Gastrocnemius medialis (tissue), 4 donors: ENCODE results near the gene ENAH. TPM values are rescaled to one million over a fixed set of nuclear protein-coding genes. Genes with fewer than 3 reads are reported as not detected.

Experiments used
- ATAC-seq, 2 donors: fragments of 150-250 bp; one replicate each; pipeline ENCODE4 v1.9.1; 2016
- DNase-seq, 2 donors: peaks; one replicate each; pipeline ENCODE4 v3.0.0-alpha.2; 2019
- H3K27ac ChIP-seq, 4 donors: fragments of 200-600 bp; sonication (generic); 1 replicate in 1 of 4; 2 replicates in 3 of 4; pipeline ENCODE4 v1.5.1; 2016 to 2018; ENCODE audit warnings: mild to moderate bottlenecking in 2 of 4, moderate library complexity in 1 of 4
- H3K27me3 ChIP-seq, 3 donors: fragments of 200-600 bp; sonication (generic) in 2 of 3; 1 replicate in 1 of 3; 2 replicates in 2 of 3; pipeline versions ENCODE4 v1.5.1 to v1.6.0; 2016 to 2019; ENCODE audit warnings: mild to moderate bottlenecking in 1 of 3, moderate library complexity in 1 of 3
- H3K36me3 ChIP-seq, 2 donors: fragments of 200-600 bp; sonication (generic) in 1 of 2; one replicate each; pipeline ENCODE4 v1.5.1; 2017 to 2018
- H3K4me1 ChIP-seq, 2 donors: fragments of 200-600 bp; sonication (generic) in 1 of 2; one replicate each; pipeline ENCODE4 v1.5.1; 2016 to 2017; ENCODE audit warnings: mild to moderate bottlenecking in 2 of 2
- H3K4me3 ChIP-seq, 4 donors: fragments of 200-600 bp; sonication (generic) in 3 of 4; 1 replicate in 1 of 4; 2 replicates in 3 of 4; pipeline ENCODE4 v1.5.1; 2016 to 2019; ENCODE audit warnings: mild to moderate bottlenecking in 2 of 4
- H3K9me3 ChIP-seq, 3 donors: fragments of 200-600 bp; sonication (generic) in 2 of 3; 1 replicate in 1 of 3; 2 replicates in 2 of 3; pipeline ENCODE4 v1.5.1; 2016 to 2019
- POLR2A ChIP-seq, 2 donors: fragments of 450-650 bp; IDR thresholded peaks; one replicate each; pipeline ENCODE4 v1.6.1; 2017; ENCODE audit warnings: antibody characterized with exemption in 2 of 2, mild to moderate bottlenecking in 2 of 2, moderate library complexity in 2 of 2
- in situ Hi-C, 4 donors: fragments of 200-750 bp; cut with MboI; loops; one replicate each; pipeline versions ENCODE4 v1.15.0 to v1.8.0; 2017; ENCODE audit warnings: low sequenced_read_pairs in 4 of 4
- intact Hi-C: fragments of 100-400 bp; cut with DNase I; formaldehyde crosslinking; loops from one replicate; pipeline ENCODE4 v1.15.1; 2023; ENCODE audit warnings: low total_unique reads
- total RNA-seq, 4 donors: library from RNA; depleted of rRNA; stranded (reverse); fragments of >200 nt; gene quantifications; one replicate each; pipeline versions ENCODE4 v1.1.0 to v1.2.3, GENCODE V29; 2016
- TF ChIP-seq, protein P1 (sequence below), 5 experiments: fragments of 450-650 bp in 3 of 5; fragments of 200-600 bp in 2 of 5; sonication (generic) in 2 of 5; IDR thresholded peaks in 4 of 5; conservative IDR thresholded peaks in 1 of 5; 1 replicate in 4 of 5; 2 replicates in 1 of 5; pipeline ENCODE4 v1.5.1; 2016 to 2019; ENCODE audit warnings: antibody characterized with exemption in 5 of 5, mild to moderate bottlenecking in 3 of 5, moderate library complexity in 3 of 5

Gene ENAH
- total RNA-seq, 4 donors from 2014 or later: 56.1 to 112 (median 62.2) TPM

DNA sequence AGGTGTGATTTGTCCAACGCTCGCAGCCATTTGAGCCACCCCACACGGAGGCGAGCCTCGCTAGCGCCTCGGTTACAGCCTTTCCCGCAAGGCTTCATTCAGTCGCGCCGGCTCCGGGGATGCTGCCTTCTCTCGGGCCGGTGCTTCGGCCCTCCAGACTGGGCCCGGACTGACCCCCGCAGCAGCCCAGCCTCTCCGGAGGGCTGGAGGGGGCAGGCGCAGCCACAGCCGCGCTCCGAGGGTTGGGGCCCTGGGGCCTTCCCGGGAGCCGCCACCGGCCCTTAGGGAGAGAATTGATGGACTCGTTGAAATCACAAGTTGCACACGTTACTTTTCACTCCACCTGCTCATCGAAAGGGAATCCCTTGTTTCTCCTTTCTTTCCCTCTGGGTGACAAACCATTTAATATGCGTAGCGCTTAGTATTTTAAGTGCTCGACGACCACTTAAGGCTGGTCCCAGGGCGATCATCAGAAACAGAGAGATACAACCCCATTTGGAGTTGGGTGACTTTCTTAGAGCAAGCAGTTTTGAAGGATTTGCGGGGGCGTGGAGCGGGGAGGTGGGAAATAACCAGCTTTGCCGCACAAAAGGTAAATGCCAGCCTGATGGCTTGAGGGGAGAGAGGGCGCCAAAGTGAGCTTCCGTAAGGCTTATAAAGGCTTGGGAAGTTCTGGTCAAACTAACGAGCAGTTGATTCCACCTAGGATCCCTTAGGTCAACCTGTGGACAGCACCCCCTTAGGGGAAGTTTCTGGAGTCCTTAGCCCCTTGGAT, 24.6 kb upstream of the ENAH start:
- no peak overlapping the region for H3K4me3 ChIP-seq
- H3K36me3 ChIP-seq: no peaks in the 10 kb centered on the region
- H3K4me1 ChIP-seq: no peaks in the 10 kb centered on the region
- TF ChIP-seq POLR2A (IDR thresholded peaks at IDR 0.05): no peak
- TF ChIP-seq, protein P1, sequence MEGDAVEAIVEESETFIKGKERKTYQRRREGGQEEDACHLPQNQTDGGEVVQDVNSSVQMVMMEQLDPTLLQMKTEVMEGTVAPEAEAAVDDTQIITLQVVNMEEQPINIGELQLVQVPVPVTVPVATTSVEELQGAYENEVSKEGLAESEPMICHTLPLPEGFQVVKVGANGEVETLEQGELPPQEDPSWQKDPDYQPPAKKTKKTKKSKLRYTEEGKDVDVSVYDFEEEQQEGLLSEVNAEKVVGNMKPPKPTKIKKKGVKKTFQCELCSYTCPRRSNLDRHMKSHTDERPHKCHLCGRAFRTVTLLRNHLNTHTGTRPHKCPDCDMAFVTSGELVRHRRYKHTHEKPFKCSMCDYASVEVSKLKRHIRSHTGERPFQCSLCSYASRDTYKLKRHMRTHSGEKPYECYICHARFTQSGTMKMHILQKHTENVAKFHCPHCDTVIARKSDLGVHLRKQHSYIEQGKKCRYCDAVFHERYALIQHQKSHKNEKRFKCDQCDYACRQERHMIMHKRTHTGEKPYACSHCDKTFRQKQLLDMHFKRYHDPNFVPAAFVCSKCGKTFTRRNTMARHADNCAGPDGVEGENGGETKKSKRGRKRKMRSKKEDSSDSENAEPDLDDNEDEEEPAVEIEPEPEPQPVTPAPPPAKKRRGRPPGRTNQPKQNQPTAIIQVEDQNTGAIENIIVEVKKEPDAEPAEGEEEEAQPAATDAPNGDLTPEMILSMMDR (IDR thresholded peaks at IDR 0.05 in 4 of 5, conservative IDR thresholded peaks at IDR 0.05 in 1 of 5): no peak
- in situ Hi-C loops (no loop called here), intact Hi-C loops (no loop called here)
- ATAC-seq: no peak
- H3K27me3 ChIP-seq: no peaks in the 10 kb centered on the region
- DNase-seq: no peak
- no peak overlapping the region for H3K27ac ChIP-seq
- no peaks in the 10 kb centered on the region for H3K9me3 ChIP-seq

DNA sequence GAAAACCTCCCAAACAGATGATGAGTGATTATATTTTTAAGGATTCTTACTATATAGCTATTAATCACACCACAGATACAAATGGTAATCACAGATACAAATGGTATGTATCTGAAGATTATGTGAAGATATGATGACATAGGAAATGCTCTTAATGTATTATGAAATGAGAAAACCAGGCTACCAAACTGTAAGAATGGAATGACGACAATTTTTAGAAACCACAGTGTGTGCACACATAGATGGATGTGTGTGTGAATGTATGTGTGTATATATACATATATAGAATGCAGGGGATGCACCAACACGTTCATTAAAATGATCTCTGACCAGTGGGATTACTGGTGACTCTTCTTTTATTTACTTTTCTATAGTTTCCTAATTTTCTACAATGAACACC, 21.5 kb upstream of the ENAH start:
- Histone ChIP-seq H3K27me3 (no peaks in the 10 kb centered on the region), H3K4me3 (no peak overlapping the region), H3K27ac (no peak overlapping the region), H3K36me3 (no peaks in the 10 kb centered on the region), H3K9me3 (no peaks in the 10 kb centered on the region), H3K4me1 (no peaks in the 10 kb centered on the region)
- intact Hi-C loops: no loop called here
- ATAC-seq: no peak
- in situ Hi-C loops: no loop called here
- no peak for TF ChIP-seq POLR2A (IDR thresholded peaks at IDR 0.05)
- TF ChIP-seq, protein P1 (IDR thresholded peaks at IDR 0.05 in 4 of 5, conservative IDR thresholded peaks at IDR 0.05 in 1 of 5): no peak
- no peak for DNase-seq

DNA sequence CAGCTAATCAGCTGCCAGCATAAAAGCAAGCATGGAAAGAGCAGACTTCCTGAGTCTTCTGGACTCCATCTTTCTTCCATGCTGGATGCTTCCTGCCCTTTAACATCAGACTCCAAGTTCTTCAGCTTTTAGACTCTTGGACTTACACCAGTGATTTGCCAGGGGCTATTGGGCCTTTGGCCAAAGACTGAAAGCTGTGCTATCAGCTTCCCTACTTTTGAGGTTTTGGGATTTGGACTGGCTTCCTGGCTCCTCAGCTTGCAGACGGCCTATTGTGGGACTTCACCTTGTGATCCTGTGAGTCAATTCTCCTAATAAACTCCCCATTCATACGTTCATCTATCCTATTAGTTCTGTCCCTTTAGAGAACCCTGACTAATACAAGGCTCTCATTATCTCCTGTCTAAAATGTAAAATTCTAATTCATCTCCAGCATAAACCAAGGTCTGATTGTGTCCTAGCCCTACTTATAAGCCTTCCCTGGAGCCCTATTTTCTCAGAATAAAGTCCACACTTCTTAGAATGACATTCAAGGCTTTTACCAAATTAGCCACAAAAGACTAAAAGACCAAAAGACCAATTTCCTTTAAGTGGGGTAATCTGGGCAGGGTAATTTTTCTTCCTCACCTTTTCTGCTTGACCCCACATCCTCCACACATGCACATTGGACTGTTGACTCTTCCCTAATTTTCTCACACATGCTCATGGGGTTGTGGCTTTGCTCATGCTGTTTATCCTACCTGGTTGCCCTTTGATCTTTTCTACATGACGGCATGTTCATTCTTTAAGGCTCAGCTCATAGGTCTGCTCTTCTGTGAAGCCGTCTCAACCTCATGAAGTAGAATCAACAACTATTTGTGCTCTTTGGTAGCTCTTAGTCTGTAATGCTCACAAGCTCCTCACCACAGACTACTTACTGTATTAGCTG, 18.1 kb upstream of the ENAH start:
- Histone ChIP-seq H3K36me3 (no peaks in the 10 kb centered on the region), H3K4me3 (no peak overlapping the region), H3K27ac (no peak overlapping the region), H3K4me1 (no peaks in the 10 kb centered on the region), H3K9me3 (no peaks in the 10 kb centered on the region), H3K27me3 (no peaks in the 10 kb centered on the region)
- in situ Hi-C loops (no loop called here), intact Hi-C loops (no loop called here)
- ATAC-seq (no peak), DNase-seq (no peak)
- no peak for TF ChIP-seq POLR2A (IDR thresholded peaks at IDR 0.05)
- TF ChIP-seq, protein P1 (IDR thresholded peaks at IDR 0.05 in 4 of 5, conservative IDR thresholded peaks at IDR 0.05 in 1 of 5): no peak

DNA sequence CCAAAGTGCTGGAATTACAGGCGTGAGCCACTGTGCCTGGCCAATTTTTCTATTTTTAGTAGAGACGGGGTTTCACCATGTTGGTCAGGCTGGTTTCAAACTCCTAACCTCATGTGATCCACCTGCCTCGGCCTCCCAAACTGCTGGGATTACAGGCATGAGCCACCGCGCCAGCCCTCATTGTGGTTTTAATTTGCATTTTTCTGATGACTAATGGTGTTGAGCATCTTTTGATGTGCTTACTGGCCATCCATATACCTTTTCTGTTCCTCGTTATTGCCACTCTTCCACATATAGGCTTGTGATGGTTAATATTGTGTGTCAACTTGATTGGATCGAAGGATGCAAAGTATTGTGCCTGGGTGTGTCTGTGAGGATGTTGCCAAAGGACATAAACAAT, 17.4 kb upstream of the ENAH start:
- no peaks in the 10 kb centered on the region for H3K4me1 ChIP-seq
- DNase-seq (no peak), ATAC-seq (no peak)
- H3K4me3 ChIP-seq: no peak overlapping the region
- TF ChIP-seq POLR2A (IDR thresholded peaks at IDR 0.05): no peak
- TF ChIP-seq, protein P1 (IDR thresholded peaks at IDR 0.05 in 4 of 5, conservative IDR thresholded peaks at IDR 0.05 in 1 of 5): no peak
- in situ Hi-C loops: no loop called here
- no peaks in the 10 kb centered on the region for H3K36me3 ChIP-seq
- H3K9me3 ChIP-seq: no peaks in the 10 kb centered on the region
- intact Hi-C loops: no loop called here
- H3K27me3 ChIP-seq: no peaks in the 10 kb centered on the region
- H3K27ac ChIP-seq: no peak overlapping the region
